Subcutaneous adipose tissue (tissue), 4 donors: ENCODE results near the gene SLC25A34. TPM values are rescaled to one million over a fixed set of nuclear protein-coding genes. Genes with fewer than 3 reads are reported as not detected.

Experiments
- total RNA-seq, 4 donors: library from RNA; depleted of rRNA; stranded (reverse); fragments of >200 nt; gene quantifications; one replicate each; pipeline ENCODE4 v1.1.0, GENCODE V29; 2016
- TF ChIP-seq, protein P1 (sequence below): fragments of 450-650 bp; IDR thresholded peaks from one replicate; pipeline ENCODE4 v1.5.1; 2016; ENCODE audit warnings: low read depth, mild to moderate bottlenecking, control low read depth, antibody characterized with exemption, moderate library complexity

SLC25A34 gene
- total RNA-seq, 4 donors from 2014 or later: 0.44 to 11.1 (median 1.1) TPM

DNA sequence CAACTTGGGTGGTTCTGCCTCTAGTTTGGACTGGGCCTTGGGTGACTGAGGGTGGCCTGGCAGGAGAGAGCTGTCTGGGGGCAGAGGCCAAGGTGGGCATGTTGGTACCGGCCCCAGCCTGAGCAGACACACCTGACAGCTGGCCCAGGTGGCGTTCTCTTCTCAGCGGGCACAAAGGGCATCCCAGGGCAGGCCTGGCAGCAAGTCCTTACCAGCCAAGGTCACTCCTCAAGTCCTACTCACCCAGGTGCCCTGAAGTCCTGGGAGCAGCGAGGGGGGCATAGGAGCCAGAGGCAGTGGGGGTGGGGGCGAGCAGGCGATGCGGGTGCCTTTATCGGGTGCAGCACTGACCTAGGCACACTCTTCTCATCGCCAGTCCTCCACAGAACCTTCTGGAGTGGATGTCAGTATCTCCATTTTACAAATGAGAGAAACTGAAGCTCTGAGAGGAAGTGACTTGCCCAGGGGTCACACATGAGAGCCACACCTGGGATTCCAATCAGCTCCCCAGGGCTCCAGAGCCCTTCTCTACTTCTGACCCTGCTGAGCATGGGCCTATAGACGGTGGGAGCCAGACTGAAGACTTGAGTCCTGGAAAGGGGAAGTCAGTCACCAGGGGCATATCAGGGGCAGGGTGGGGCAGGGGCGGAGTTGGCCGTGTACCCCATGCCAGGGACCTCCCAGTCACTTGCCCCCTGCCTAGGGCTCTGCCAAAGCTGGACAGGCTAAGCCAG lies 587 bp upstream of the SLC25A34 start:
- TF ChIP-seq, protein P1, sequence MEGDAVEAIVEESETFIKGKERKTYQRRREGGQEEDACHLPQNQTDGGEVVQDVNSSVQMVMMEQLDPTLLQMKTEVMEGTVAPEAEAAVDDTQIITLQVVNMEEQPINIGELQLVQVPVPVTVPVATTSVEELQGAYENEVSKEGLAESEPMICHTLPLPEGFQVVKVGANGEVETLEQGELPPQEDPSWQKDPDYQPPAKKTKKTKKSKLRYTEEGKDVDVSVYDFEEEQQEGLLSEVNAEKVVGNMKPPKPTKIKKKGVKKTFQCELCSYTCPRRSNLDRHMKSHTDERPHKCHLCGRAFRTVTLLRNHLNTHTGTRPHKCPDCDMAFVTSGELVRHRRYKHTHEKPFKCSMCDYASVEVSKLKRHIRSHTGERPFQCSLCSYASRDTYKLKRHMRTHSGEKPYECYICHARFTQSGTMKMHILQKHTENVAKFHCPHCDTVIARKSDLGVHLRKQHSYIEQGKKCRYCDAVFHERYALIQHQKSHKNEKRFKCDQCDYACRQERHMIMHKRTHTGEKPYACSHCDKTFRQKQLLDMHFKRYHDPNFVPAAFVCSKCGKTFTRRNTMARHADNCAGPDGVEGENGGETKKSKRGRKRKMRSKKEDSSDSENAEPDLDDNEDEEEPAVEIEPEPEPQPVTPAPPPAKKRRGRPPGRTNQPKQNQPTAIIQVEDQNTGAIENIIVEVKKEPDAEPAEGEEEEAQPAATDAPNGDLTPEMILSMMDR: no peak

DNA sequence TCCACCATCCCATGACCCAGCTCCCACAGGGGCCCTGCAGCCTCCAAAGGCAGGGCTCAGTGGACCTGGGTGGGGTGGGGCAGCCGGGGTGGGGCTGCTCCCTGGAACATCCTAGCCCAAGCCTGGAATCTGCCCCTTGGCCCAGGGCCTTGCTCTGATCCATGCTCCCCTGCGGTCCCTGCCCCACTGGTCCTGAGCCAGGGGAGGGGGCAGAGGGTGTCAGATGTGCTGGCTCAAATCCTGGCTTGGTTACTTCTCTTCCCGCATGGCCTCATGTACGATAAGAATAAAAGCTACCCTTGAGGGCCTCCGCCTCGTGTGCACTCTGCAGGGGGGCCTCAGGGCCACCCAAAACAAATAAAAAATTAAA lies 819 bp downstream of the SLC25A34 start:
- TF ChIP-seq, protein P1: no peak

DNA sequence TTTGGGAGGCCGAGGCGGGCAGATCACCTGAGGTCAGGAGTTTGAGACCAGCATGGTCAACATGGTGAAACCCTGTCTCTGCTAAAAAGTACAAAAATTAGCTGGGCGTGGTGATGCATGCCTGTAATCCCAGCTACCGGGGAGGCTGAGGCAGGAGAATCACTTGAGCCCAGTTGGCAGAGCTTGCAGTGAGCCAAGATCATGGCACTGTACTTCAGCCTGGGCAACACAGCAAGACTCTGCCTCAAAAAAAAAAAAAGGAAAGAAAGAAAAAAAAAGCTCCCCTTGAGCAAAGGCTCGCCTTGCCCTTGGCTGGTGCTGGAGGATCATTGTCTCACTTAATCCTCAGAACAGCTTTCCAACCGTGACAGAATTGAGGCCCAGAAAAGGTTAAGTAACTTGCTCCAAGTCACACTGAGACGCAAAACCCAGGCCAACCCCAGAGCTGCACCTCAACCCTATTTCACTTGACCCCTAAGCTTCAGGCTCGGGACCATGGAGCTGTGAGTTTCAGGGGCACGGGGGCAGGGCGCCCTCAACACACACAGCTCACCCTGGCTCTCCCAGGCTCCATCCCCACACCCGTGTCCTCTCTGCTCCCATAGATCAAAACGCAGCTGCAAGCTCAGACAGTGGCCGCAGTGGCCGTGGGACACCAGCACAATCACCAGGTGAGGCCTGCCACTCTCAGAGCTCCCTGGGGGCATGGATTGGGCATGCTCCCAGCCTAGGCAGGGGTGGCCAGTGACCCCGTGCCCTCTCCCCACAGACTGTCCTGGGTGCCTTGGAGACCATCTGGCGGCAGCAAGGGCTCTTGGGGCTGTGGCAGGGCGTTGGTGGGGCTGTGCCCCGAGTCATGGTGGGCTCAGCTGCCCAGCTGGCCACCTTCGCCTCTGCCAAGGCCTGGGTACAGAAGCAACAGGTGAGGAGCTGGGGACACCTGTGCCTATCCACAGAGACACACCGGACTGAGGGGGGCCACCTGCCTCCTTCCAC lies 1.6 kb downstream of the SLC25A34 start:
- TF ChIP-seq, protein P1: no peak

- TF ChIP-seq, protein P1: no peak
Measured at GRCh38 chr1:15738416-15739113, 2.5 kb downstream of the SLC25A34 start.

DNA sequence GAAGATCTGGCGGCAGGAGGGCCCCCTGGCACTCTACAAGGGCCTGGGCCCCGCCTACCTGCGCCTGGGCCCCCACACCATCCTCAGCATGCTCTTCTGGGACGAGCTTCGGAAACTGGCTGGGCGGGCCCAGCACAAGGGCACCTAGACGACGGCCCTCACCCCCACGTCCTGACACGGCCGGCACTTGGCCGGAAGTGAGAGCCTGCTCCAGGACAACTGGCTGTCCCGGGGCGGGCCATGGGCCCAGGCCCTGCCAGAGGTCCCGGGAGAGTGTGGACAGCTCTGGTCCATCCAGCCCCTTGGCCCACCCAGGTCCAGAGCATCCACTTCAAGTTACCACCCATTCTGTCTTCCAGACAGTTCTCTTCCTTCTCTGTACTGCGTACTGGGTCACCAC lies 3.2 kb downstream of the SLC25A34 start:
- TF ChIP-seq, protein P1: no peak

DNA sequence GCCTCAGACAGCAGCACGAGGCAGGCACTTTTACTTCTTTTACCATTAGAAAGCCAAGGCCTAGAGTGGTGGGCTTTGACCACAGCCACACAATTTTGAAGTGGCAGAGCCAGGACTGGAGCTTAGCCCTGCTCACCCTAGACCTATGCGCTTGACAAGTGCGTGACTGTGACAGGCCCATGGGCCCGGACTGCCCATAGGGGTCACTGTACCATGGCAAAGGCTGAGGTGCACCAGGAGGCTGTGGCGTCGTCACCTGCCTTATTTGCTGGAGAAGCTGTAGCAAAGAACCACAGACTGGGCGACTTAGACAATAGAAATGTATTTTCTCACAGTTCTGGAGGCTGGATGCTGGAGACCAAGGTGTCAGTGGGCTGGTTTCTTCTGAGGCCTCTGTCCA lies 3.7 kb downstream of the SLC25A34 start:
- TF ChIP-seq, protein P1: no peak
